ENCODE results near the gene FAM193B.

The FAM193B gene

GRCh38 chr5:177540438-177540837 is 13.9 kb downstream of the FAM193B start:
- no peak for TF ChIP-seq ZNF8 (CRISPR knock-in tag; IDR thresholded peaks at IDR 0.05)
- no peak for TF ChIP-seq ARNTL (CRISPR knock-in tag; IDR thresholded peaks at IDR 0.05; ENCODE audit: borderline replicate concordance, low read depth)
- TF ChIP-seq CSDC2 (CRISPR knock-in tag; IDR thresholded peaks at IDR 0.05) = no peak
- TF ChIP-seq GLIS3 (CRISPR knock-in tag; IDR thresholded peaks at IDR 0.05) = no peak
- TF ChIP-seq CREB5 (CRISPR knock-in tag; IDR thresholded peaks at IDR 0.05; ENCODE audit: low read depth) = no peak
- no peak for TF ChIP-seq PATZ1 (CRISPR knock-in tag; IDR thresholded peaks at IDR 0.05; ENCODE audit: borderline replicate concordance)
- TF ChIP-seq ESRRG (CRISPR knock-in tag; IDR thresholded peaks at IDR 0.05) = no peak
- ATAC-seq = no peak

DNA sequence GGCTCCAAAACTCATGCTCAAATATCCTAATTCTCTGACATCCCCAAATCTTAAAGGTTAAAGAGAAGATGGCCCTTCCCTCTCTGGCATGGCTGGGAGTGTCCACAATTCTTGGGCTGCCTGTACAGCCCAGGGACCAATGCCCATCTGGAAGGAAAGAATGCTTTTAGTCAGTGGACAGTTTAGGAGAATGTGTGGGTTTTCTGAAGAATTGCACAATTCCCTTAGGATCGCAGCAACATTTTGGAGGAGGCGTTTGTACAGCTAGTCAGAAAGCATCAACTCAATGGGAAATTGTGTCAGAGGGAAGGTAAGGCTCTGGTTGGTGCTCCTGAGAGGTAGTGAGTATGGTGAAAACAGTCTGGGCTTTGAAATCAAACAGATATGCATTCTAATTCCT is 15.0 kb downstream of the FAM193B start:
- no peak for ATAC-seq
- TF ChIP-seq TSHZ2 (CRISPR knock-in tag; IDR thresholded peaks at IDR 0.05) = no peak
- TF ChIP-seq ISL1 (CRISPR knock-in tag; IDR thresholded peaks at IDR 0.05) = peak; percentile 24; the same call in 1 of the 2 replicates
- no peak for TF ChIP-seq ZNF70 (CRISPR knock-in tag; IDR thresholded peaks at IDR 0.05)
- TF ChIP-seq PPARA (CRISPR knock-in tag; IDR thresholded peaks at IDR 0.05; ENCODE audit: borderline replicate concordance) = no peak

GRCh38 chr5:177538876-177539275 is 15.5 kb downstream of the FAM193B start:
- TF ChIP-seq RARB (CRISPR knock-in tag; IDR thresholded peaks at IDR 0.05) (no peak), GLIS3 (CRISPR knock-in tag; IDR thresholded peaks at IDR 0.05) (no peak), TSHZ2 (CRISPR knock-in tag; IDR thresholded peaks at IDR 0.05) (no peak), BACH2 (CRISPR knock-in tag; IDR thresholded peaks at IDR 0.05; ENCODE audit: borderline replicate concordance) (no peak), ZFP30 (CRISPR knock-in tag; IDR thresholded peaks at IDR 0.05) (no peak), TCF4 (CRISPR knock-in tag; IDR thresholded peaks at IDR 0.05; ENCODE audit: borderline replicate concordance) (no peak), ZNF70 (CRISPR knock-in tag; IDR thresholded peaks at IDR 0.05) (no peak), POU6F1 (CRISPR knock-in tag; IDR thresholded peaks at IDR 0.05; ENCODE audit: borderline replicate concordance, low read depth) (no peak)
- no peak for ATAC-seq
